ENCODE data around the gene SELENOS.

The SELENOS gene, protein sequence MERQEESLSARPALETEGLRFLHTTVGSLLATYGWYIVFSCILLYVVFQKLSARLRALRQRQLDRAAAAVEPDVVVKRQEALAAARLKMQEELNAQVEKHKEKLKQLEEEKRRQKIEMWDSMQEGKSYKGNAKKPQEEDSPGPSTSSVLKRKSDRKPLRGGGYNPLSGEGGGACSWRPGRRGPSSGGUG

DNA sequence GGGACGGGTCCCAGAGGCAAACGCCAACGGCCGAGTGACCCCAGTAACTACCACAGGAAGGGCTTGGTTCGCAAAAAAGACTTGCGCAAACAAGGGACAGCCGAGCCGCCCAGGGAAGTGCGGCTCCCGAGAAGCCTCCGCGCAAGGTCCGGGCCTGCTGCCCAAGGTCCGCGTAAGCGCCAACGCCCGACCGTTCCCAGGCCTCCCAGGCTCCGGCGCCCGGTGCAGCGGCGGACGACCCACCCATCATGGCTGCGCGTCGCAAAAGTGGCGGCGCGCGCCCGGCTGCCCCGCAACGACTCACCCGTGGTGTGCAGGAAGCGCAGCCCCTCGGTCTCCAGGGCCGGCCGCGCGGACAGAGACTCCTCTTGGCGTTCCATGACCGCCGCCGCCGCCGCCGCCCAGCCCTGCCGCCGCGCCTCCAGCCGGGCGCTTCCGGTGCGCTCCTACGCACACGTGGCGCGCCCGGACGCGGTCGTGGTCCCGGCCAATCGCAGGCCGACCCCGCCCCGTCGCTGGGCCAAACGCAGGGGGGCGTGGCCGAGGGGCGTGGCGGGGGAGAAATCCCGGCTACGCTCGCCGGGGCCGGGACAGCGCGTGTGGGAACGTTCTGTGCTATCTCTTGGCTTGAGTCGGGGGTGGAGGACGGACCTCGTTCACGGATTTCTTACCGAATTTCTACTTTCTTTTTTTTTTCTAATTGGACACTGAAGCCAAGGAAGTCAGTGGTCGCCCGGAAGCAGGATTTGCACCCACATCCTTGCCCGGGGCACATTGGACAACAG is at the start of gene SELENOS:
Gene SELENOS, minus strand, starts transcription at position 448 of the 785 bp plus-strand sequence. Its CDS starts 68 bp downstream, at position 380.
- peak; percentile 69 for DNase-seq (ENCODE audit: insufficient read length, low spot score)
- peak; percentile 60 for TF ChIP-seq POLR2A (IDR thresholded peaks at IDR 0.05; ENCODE audit: low read depth, low read length)
- FAIRE-seq: no peak

DNA sequence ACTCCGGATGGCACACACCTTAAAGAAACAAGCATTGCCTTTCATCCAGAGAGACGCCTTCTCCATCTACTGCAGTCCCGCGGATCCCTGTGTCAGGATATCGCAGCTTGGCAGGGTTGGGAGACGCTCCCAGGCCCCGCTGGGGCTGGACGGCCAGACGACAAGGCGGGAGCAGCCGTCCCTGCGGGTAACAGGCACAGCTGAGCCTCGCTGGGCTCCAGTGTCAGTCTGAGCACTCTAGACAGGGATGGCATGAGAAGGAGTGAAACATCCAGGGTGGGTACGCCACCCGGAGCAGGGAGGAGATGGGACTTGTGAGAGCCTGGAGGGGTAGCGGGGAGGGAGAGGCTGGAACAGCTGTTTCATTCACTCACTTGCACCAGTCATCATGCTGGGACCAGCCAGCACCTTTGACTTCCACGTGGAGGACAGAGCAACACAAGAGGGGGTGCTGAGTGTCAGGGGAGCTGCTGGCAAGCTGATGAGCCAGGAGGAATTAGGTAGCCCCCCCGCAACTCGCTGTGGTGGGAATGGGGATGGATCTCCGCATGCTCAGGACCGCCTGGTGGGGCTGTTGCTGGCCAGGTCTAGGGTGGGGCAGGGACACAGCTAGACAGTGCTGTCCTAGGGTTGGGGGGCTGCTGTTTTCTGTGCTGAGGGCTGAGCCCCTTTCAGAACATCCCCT is 49.3 kb upstream of the SELENOS start:
- FAIRE-seq (no peak), DNase-seq (ENCODE audit: insufficient read length, low spot score) (no peak)
- no peak for TF ChIP-seq POLR2A (IDR thresholded peaks at IDR 0.05; ENCODE audit: low read depth, low read length)

DNA sequence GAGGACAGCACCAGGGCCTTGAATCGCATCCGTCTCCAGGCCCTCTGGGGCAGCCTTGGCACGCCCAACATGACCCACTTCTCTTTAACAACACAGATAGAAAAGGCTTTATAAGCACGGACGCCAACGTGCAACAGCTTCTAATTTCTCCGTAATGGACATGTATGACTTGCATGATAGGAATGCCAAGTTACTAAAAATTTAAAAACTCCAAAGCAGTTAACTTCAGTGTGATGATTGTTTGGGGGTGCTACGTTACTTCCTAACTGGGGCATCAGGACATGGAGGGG is 48.7 kb upstream of the SELENOS start:
- FAIRE-seq (no peak), DNase-seq (ENCODE audit: insufficient read length, low spot score) (no peak)
- no peak for TF ChIP-seq POLR2A (IDR thresholded peaks at IDR 0.05; ENCODE audit: low read depth, low read length)

DNA sequence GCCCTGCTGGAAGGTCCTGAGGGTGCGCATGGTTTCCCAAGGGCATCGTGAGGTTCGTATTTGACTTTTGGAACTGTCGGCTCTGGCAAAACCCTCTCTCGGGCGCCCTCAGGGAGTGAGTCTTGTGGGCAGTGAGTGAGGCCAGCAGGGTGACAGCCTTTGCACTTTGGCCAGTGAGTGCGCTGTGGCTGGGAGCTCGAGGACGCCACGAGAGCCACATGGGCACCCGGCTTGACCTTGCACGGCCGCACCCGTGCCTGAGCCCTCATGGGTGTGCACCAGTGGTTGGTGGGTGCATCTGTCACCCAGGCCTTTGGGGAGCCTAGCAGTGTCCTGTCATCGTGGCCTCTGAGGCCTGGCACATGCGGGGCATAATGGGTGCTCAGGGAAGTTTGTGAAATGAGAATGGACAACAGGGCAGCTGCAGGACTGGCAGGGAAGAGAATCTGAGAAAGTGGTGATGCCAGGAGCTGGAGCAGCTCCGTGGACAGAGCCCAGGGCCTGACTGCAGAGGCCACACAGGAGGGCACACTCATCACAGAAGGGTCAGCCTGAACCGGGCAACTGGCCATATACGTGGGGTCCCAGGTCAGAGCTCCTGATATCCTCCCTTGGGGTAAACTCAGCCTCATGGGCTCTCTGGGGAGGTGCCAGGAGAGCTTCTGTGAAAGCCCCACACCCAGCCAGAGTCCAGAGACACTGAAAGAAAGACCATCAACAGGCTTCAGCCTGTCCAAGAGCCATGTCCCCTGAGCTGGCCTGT is 48.2 kb upstream of the SELENOS start:
- no peak for FAIRE-seq
- no peak for DNase-seq (ENCODE audit: insufficient read length, low spot score)
- no peak for TF ChIP-seq POLR2A (IDR thresholded peaks at IDR 0.05; ENCODE audit: low read depth, low read length)

DNA sequence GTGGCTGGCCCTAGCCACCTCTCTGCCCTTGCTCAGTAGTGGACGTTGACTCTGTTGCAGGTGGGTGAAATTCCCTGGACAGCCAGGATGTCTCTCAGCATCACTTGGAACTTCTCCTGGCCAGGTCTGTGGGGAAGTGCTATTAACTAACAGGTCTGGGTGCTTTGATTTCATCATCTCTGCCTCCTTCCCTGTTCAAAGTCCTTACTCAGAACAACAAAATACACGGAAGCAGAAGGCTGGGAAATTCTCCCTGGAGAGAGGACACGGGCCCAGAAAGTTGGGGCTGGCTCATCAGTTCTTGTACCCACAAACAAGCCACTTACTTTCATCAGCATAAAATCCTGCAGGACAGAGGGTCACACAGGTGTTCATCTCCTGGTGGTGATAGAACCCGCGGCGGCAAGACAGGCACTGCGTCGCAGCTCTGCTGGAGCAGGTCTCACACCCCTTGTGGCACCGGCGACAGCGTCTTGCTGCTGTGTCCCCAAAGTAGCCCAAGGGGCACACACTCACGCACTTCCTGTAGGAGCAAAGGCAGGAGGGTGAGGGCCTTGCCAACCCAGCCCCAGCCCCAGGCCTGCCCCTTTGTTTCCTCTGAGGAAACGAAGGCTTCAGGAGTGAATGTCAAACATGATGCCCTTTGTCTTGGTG is 47.4 kb upstream of the SELENOS start:
- FAIRE-seq (no peak), DNase-seq (ENCODE audit: insufficient read length, low spot score) (no peak)
- no peak for TF ChIP-seq POLR2A (IDR thresholded peaks at IDR 0.05; ENCODE audit: low read depth, low read length)

DNA sequence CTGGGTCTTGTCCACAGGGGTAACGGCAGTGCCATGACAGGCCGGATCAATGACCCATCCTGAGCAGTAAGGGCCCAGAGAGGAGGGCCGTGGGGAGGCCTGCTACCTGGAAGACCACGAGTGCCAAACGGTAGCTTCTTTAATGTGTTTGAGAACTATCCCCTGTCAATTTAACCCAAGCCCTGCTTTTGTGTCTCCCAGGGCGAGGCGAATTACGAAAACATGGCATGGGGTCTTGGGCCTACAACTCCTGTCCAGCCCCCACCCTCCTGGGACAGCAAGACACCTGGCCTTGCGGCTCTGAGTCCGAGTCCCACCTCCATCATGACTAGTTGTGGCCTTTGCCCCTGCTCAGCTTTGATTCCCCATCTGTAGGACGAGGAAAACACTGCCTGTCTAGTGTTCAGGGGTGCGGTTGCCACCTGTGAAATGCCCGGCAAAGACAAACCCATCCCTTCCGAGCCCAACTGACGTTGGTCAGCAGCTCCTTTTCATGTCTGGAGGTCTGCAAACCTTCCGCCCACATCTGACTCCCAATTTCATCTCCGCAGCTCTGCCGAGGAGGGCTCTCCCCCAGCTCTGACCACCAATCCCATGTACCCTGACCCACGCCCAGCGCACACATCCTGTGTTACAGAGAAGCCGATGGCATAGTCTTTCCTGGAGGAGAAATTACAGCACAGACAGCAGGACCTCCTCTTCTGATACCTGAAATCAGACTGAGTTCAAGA is 46.7 kb upstream of the SELENOS start:
- FAIRE-seq (no peak), DNase-seq (ENCODE audit: insufficient read length, low spot score) (no peak)
- TF ChIP-seq POLR2A (IDR thresholded peaks at IDR 0.05; ENCODE audit: low read depth, low read length): no peak

DNA sequence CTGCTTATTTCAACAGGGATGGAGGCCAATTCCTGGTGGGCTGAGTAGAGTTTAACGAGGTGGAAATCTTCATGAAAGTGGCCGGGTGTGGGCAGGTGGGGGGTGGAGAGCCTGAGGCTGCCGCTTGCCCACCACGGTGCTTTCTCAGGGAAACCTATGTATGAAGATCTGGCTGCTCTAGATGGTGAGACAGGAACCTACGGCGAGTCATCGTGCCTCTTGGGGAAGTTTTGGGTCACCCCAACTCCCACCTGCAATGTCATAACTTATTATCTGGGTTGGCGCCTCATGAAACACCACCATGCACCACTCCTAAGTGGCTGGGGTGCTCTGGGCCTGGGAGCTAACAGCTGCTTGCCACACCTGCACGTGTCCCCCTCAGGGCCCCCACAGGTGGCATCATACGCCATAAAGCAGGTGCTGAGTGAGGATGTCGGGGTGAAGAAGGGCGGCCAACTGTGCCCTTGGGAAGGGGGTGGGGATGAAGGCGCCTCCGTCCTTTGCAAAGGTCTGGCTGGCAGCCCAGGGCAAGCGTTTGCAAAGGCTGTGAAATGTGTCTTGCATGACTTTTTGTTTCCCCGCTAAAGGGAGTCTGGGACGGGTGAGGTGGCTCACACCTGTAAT is 45.7 kb upstream of the SELENOS start:
- TF ChIP-seq POLR2A (IDR thresholded peaks at IDR 0.05; ENCODE audit: low read depth, low read length): no peak
- no peak for FAIRE-seq
- no peak for DNase-seq (ENCODE audit: insufficient read length, low spot score)

DNA sequence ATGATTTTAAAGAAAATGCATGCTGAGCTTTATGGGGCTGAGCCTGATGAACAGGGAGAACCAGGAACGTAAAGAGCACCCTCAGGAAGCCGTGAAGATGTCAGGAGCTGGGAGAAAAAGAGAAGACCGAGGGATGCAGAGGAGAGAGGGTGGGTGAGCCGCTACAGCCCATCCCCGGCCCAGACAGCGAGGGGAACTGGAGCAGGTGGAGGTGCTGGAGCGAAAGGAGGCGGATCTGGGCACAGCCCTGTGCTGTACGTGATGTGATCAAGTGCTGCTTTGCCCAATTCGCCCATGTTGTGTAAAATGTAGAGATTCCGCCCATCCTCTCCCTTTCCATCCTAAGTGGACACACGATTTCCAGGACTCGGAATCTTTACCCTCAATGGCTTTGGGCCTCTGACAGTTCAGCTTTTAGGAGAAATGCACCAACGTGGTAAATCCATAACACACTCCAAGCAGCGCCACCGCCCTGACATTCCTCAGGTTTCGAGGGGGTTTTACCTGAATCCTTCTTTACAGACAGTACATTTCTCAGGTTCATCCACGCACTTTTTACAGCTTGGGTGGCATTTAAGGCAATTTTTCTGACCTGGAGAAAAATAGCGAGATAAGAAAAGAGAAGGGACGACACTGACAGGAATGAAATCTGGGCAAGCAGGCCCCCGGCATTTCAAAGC is 44.9 kb upstream of the SELENOS start:
- DNase-seq (ENCODE audit: insufficient read length, low spot score) (no peak), FAIRE-seq (no peak)
- TF ChIP-seq POLR2A (IDR thresholded peaks at IDR 0.05; ENCODE audit: low read depth, low read length): no peak

DNA sequence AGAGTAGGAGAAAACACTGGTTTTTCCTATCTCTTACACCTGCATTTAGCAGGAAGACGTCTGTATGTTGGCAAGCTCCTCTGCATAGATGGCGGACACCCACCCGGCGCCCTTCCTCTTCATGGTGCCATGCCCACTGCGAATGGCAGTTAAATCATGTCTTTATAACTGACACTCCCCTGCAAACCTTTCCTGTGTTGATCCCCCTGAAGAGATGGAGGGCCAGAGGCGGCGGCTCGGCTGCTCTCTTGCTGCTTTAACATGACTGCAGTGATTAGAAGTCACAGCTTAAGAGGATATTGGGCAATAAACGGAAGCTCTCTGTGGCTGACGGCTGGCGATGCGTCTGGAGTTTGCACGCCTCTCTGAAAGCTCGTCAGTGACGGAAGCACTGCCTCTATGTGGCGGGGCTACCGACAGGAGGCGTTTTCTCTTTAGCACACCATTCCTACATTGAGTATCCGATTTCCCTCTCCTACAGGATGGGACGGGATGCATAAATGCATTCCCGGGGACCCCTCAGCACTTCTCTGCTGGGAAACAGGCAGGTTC is 43.3 kb upstream of the SELENOS start:
- FAIRE-seq (no peak), DNase-seq (ENCODE audit: insufficient read length, low spot score) (no peak)
- no peak for TF ChIP-seq POLR2A (IDR thresholded peaks at IDR 0.05; ENCODE audit: low read depth, low read length)

DNA sequence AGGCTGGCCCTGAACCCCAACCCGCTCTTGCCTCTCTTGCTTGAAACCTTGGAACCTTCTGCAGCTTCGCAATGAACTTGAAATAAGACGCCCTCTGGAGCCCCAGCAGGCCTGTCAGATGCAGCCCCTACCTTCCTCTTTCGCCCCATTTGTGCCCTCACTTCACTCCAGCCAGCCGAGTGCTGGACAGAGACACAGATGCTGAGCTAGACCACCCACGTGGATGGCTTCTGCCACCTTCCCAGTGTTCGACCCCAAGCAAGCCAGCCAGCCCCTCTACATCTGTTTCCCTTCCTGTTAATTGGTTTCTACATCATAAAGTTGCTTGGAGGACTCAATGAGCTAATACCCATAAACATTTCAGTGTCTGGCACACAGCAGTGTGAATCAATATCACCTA is 41.6 kb upstream of the SELENOS start:
- no peak for TF ChIP-seq POLR2A (IDR thresholded peaks at IDR 0.05; ENCODE audit: low read depth, low read length)
- FAIRE-seq (no peak), DNase-seq (ENCODE audit: insufficient read length, low spot score) (no peak)

DNA sequence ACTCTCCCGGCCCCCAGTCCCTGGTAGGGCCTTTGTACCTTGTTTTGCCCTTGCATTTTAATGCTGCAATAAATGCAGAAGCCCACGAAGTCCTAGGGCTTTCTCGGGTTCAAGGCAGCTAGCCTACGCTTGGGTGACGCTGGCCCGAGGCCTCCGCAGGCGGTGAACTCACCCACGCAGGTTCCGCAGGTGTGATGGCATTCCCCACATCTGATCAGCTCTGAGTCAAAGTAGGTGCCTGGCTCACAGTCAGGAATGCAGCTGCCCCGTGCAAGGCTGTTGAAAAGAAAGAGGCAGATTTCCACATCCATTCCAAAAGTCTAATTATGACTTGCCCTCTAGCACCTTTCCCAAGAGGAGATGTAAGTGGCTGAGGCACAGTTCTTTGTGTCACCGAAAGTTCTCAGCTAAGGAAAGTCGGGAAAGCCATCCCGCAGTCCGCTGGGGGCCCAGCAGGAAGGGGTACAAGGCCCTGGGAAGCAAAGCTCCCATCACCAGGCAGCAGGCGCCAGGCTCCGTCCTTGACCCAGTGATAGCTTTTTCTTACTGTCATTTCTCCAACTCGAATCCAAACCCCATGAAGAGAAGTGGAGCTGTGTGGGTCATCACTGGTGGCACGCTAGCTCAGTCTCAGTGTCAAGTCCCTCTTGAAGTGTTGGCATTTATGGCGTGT is 41.0 kb upstream of the SELENOS start:
- TF ChIP-seq POLR2A (IDR thresholded peaks at IDR 0.05; ENCODE audit: low read depth, low read length): no peak
- DNase-seq (ENCODE audit: insufficient read length, low spot score): no peak
- no peak for FAIRE-seq

All from H54 (cell line).